Lower lobe of right lung (tissue), 2 donors: ENCODE data around the gene TCEAL2. TPM values are rescaled to one million over a fixed set of nuclear protein-coding genes. Genes with fewer than 3 reads are reported as not detected.
A peak's percentile ranks its signal among the peaks of the same experiment; 100 is the strongest.

Experiments
- ATAC-seq, 2 donors: fragments of 200-7000 bp; cut with Tn5 transposase; one replicate each; pipeline ENCODE4 v1.9.1; 2020 to 2022; ENCODE audit warnings: mild to moderate bottlenecking in 2 of 2, moderate library complexity in 2 of 2
- DNase-seq: peaks from one replicate; pipeline ENCODE4 v3.0.0-alpha.2; 2020
- H3K27ac ChIP-seq: fragments of 200-600 bp; one replicate; pipeline ENCODE4 v1.8.0; 2022
- H3K27me3 ChIP-seq: fragments of 200-600 bp; one replicate; pipeline ENCODE4 v1.8.0; 2022; ENCODE audit warnings: low read depth
- H3K36me3 ChIP-seq: fragments of 200-600 bp; one replicate; pipeline ENCODE4 v1.8.0; 2022; ENCODE audit warnings: mild to moderate bottlenecking
- H3K4me1 ChIP-seq: fragments of 200-600 bp; one replicate; pipeline ENCODE4 v1.8.0; 2022
- H3K4me3 ChIP-seq: fragments of 200-600 bp; one replicate; pipeline ENCODE4 v1.8.0; 2022; ENCODE audit warnings: mild to moderate bottlenecking
- H3K9me3 ChIP-seq: fragments of 200-600 bp; one replicate; pipeline ENCODE4 v1.8.0; 2022
- CTCF ChIP-seq: fragments of 200-600 bp; IDR thresholded peaks from one replicate; pipeline ENCODE4 v1.8.0; 2022; ENCODE audit warnings: antibody characterized with exemption, mild to moderate bottlenecking
- intact Hi-C: fragments of 100-400 bp; cut with DNase I; formaldehyde crosslinking; loops from one replicate; pipeline ENCODE4 v1.11.0; 2022
- total RNA-seq: library from RNA; stranded (reverse); fragmentation: NEBNext Ultra II Directional; extraction: Animal tissue kit (Norgen Biotek cat#: 25700); gene quantifications from one replicate; pipeline ENCODE4 v1.2.1, GENCODE V29; 2021
- donor health status: DM: no; HTN: yes; CAD: no; lungs with severe emphysema.

TCEAL2 gene
- total RNA-seq, 1 donor from 2014 or later, result 1.9 TPM

- DNase-seq (no peak), ATAC-seq (peak; percentile 64 to 75)
- TF ChIP-seq CTCF, result no peak
Measured at GRCh38 chrX:102154900-102155805, 29.7 kb downstream of the TCEAL2 start.

GRCh38 chrX:102155806-102156179, 30.3 kb downstream of the TCEAL2 start, which contains the start of gene BEX5:
BEX5 (minus strand) TSS chrX:102155977; CDS start chrX:102154265, 1,712 bp downstream.
- ATAC-seq, result peak; percentile 97 to 98
- peak; percentile 63 for DNase-seq
- no peak for TF ChIP-seq CTCF
- H3K4me1 ChIP-seq, result peaks cover 4% of the 10 kb centered on the region
- no peaks in the 10 kb centered on the region for H3K36me3 ChIP-seq
- H3K4me3 ChIP-seq, result peak within 1 kb of the TSS; percentile 55
- no peaks in the 10 kb centered on the region for H3K27me3 ChIP-seq
- H3K27ac ChIP-seq, result no peak within 1 kb of the TSS
- intact Hi-C loops, result no loop called here
- H3K9me3 ChIP-seq, result no peaks in the 10 kb centered on the region

More at GRCh38 chrX:102154900-102155805, 29.7 kb downstream of the TCEAL2 start:
- Histone ChIP-seq H3K9me3 (no peaks in the 10 kb centered on the region), H3K4me1 (peaks cover 4% of the 10 kb centered on the region), H3K27me3 (no peaks in the 10 kb centered on the region), H3K36me3 (no peaks in the 10 kb centered on the region), H3K4me3 (peak overlapping the region; percentile 55), H3K27ac (no peak overlapping the region)
- intact Hi-C loops, result no loop called here

Other genes with a start within 250 kb of the TCEAL2 start
- gene ZMAT1, start 193.7 kb upstream of the TCEAL2 start, total RNA-seq, result 10.0 TPM
- not detected for gene TCEAL6, start 16.8 kb downstream of the TCEAL2 start, total RNA-seq
- gene BEX5, start 30.3 kb downstream of the TCEAL2 start, total RNA-seq, result 4.4 TPM
- gene TCP11X1, start 89.6 kb downstream of the TCEAL2 start, total RNA-seq, result not detected
- 0.35 TPM for gene NXF2, start 121.5 kb downstream of the TCEAL2 start, total RNA-seq